GM19468 (cell line): Measurements from ENCODE around the gene PRCD.
"Not testable (repeated sequence)": the region's sequence is repeated elsewhere in the genome, so short reads cannot be mapped to it uniquely, and the experiment has no call there.

Source experiments
- ATAC-seq: cut with Tn5 transposase; IDR thresholded peaks from one replicate; pipeline ENCODE4 v1.9.1; 2021; ENCODE audit warnings: mild to moderate bottlenecking, moderate library complexity, moderate number of reproducible peaks; ENCODE audit not compliant: unreplicated experiment; ENCODE audit errors: extremely low read depth

PRCD gene

DNA sequence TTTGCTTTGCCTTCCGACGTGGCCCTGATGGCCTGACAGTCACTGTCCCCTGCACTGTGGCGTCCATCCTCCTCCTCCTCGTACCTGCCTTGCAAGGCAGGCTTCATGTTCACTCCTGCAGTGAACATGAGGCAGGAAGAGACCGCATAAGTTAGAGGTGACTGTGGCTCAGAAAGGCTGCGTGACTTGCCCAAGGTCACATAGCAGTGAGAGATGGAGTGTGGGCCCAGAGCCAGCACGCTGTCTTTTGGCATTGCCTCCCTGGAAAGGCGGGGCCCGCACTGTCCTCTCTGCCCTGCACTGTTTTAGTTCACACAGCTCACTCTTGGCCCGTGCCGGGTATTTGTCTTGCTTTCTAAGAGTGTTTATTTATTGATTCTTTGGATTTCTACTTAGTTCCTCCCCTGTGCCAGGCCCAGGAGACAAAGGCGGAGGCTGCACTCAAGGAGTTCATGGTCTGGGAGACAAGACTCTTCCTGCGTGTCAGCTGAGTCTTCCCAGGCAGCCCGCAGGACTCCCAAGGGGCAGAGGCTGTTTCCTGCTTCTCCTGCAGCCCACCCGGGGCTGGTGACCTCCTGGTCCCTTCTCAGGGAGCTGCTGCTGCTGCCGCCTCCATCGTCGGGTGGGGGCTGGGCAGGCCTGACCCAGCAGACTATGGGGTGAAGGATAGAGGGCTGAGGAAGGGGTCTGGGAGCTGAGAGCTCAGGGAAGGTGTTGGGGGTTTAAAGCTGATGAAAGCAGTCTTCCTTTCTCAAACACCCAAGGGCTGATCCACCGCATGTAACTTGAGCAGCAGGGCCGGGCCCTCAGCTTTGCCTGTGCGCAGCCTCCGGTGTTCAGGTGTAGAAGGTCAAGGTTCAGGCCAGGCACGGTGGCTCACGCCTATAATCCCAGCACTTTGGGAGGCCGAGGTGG is 15.0 kb upstream of the PRCD start:
- ATAC-seq, result no peak

DNA sequence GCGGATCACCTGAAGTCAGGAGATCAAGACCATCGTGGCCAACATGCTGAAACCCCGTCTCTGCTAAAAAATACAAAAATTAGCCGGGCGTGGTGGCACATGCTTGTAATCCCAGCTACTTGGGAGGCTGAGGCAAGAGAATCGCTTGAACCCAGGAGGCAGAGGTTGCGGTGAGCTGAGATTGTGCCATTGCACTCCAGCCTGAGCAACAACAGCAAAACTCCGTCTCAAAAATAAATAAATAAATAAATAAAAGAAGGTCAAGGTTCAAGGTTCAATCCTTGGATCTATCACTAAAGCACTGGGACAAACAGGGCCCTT is 14.4 kb upstream of the PRCD start:
- not testable (repeated sequence) for ATAC-seq

- ATAC-seq, result not testable (repeated sequence)
Measured at GRCh38 chr17:76527016-76527415, 12.8 kb upstream of the PRCD start.

DNA sequence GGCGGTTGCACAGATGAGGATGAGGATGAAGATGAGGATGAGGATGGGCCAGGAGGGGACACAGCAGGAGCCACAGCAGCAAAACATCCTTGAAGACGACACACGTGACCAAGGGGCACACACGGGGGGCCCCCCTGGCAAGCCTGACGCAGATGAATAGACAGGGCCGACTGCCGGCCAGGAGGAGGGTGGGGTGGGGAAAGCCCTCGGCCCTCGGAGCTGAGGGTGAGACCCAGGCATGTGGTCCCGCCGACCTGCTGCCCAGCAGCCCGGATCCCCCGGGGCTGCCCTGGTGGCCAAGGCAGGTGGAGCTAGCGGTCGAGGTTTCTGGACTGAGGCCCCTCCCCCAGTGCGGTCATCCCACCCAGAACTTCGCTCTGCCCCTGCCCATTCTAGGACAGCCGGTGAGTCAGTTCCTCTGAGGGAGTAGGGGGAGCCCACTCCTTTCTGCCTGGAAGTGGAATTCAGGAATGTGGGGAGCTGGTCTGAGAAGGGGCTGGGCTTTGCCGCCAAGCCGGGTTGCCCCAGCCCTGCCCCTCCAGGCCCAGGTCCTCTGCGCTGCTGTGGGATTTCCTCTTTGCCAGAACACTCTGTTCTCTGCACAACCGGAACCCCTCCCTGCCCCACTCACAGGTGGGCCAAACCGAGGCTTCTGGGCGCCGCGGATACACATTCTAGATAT is 12.3 kb upstream of the PRCD start:
- ATAC-seq, result peak; percentile 18

DNA sequence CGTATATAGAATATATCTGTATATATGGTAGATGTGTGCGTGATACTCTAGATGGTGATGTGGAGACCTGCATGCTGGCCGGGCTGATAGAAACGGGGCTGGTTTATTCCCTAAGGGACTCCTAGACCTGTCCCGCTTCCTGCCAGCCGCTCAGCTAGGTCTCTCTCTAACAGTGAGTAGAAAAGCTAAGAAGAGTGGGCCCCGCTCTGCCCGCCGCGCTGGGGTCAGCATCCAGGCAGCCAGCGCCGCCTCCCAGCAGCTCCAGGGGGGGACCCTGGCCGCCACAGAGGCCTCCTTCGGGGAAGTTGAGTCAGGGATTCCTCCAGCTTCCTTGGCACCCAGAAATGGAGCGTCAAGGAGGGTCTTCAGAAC is 11.7 kb upstream of the PRCD start:
- no peak for ATAC-seq

GRCh38 chr17:76528528-76529223 is 11.2 kb upstream of the PRCD start:
- ATAC-seq, result no peak

DNA sequence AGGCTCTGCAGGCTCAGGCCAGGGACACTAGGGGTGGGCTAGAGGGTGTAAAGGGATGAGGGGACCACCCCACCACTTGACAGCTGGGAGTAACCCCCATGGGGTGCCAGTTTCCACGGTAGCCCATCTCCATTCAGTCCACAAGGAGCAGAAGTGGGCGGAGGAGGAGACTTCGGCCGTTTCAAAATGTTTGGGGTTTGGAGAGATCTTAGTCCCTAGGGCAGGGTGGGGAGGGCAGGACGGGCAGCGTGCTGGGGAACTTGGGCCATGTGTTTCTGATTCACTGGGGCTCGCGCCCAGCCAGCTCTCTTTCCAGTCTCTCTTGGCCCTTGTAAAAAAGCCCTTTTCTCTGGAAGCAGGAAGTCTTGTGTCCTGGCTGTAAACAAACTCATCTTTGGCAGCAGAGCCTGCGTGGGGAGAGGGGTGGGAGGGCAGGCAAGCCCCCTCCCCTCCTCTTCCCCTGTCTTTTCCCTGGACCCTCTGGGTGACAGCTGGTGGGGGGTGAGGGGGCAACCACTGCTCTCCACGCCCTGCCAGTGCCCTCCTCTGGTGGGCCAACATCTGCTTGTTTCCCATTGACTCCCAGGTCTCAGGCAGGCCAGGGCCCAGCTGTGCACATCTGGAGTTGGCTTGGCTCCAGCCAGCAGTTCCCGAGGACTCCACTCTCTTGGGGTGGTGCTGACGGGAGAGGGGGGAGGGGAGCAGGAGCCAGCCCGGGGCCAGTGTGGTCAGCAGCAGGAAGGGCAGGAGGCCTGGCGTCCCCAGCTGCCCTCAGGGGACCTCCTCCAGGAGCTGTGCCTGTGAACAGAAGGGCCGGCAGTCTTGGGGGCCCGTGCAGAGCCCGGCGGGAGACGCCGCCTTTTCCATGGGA is 10.4 kb upstream of the PRCD start:
- no peak for ATAC-seq

DNA sequence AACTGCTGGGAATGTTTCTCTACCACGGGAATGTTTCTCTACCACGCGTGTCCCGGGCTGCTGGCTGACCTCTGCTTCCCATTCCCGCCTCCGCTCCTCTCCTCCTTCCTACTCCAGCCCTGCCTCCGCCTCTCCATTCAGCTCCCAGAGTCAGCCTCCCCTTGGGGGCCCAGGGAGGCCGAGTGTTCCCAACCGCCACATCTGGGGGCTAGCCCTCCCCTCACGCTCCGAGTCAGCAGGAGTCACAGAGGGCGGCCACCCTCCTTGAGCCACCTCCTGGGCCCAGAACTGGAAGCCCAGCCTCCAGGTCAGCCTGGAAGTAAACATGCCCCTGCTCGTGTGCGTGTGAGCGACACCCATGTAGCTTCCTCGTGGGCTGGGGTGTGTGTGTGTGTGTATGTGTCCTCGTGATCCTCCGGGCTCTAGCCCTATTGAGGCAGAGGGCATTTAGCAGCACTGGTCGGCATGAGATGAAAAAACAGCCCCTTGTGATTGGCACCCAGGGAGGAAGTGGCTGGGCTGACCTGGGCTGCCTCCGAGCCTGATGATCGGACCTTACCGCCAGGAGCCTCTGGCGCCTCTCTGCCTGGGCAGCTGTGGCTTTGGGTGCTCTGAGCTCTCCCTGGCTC is 9.6 kb upstream of the PRCD start:
- no peak for ATAC-seq

- ATAC-seq, result no peak
Measured at GRCh38 chr17:76530811-76531485, 8.9 kb upstream of the PRCD start.

DNA sequence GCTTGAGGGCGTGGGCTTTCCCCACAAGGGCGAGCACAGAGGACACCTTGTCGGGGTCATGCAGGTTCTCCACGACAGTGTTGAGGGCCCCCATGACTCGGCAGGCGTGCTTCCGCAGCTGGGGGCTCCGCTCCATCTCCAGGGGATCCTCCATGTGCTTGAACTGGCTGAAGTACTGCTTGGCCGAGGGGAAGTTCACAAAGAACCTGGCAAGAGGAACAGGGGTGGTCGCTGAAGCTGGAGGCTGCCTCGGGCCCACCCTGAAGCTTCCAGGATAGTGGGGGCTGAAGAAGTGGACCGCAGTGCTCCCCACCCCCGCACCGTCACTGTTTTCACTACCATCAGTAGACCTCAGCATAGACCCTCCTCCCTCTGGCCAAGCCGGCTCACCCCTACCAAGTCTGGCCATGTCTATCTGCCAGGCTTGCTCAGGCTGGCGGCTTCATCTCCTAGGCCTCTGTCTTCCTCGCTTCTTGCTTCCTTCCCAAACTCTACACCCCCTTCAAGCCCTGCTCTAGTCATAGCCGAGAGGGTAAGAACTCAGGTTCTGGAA is 8.3 kb upstream of the PRCD start:
- ATAC-seq, result no peak

- ATAC-seq, result no peak
Measured at GRCh38 chr17:76532072-76532651, 7.7 kb upstream of the PRCD start.

DNA sequence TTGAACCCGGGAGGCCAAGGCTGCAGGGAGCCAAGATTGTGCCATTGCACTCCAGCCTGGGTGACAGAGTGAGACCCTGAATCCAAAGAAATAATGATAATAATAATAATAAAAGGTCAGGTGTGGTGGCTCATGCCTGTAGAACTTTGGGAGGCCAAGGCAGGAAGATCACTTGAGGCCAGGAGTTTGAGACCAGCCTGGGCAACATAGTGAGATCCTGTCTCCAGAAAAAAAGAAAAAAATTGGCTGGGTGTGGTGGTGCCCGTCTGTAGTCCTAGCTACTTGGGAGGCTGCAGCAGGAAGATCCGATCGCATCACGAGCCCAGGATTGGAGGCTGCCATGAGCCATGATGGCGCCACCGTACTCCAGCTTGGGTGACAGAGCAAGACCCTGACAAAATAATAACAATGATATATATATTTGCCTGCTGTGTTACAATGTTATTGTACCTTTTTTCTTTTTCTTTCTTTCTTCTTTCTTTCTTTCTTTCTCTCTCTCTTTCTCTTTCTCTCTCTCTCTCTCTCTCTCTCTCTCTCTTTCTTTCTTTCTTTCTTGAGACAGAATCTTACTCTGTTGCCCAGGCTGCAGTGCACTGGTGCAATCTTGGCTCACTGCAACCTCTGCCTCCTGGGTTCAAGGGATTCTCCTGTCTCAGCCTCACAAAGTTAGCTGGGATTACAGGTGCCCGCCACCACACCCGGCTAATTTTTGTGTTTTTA is 6.0 kb upstream of the PRCD start:
- ATAC-seq, result not testable (repeated sequence)

- no peak for ATAC-seq
Measured at GRCh38 chr17:76534831-76535732, 4.8 kb upstream of the PRCD start.

- no peak for ATAC-seq
Measured at GRCh38 chr17:76535788-76536510, 3.9 kb upstream of the PRCD start.

GRCh38 chr17:76536511-76537287 is 3.1 kb upstream of the PRCD start:
- ATAC-seq, result no peak

- no peak for ATAC-seq
Measured at GRCh38 chr17:76537288-76537577, 2.6 kb upstream of the PRCD start.
